Caco-2 (cell line): ENCODE results near the gene UBE2D3. TPM values are rescaled to one million over a fixed set of nuclear protein-coding genes. Genes with fewer than 3 reads are reported as not detected.

Experiments used
- BruUV-seq: library from RNA; stranded (reverse); fragments of 400-500 nt; replicated peaks from 2 replicates; lab custom pipeline; 2021; lab: Mats Ljungman, UMichigan
- CTCF ChIA-PET: fragments of 300-600 bp; sonication (Branson Sonifier 250); formaldehyde crosslinking; loops from one replicate; lab custom pipeline; 2022; ENCODE audit warnings: antibody characterized with exemption; lab: Charles Lee
- POLR2A ChIA-PET: fragments of 300-600 bp; sonication (Branson Sonifier 250); formaldehyde crosslinking; loops from one replicate; lab custom pipeline; 2022; ENCODE audit warnings: antibody characterized with exemption; lab: Charles Lee
- DNase-seq, 2 experiments: peaks; one replicate each; pipeline versions ENCODE4 v3.0.0 to v3.0.0-alpha.2; 2020 to 2022
- H3K27me3 ChIP-seq: replicated peaks from 2 replicates; pipeline ENCODE4 v1.6.0; 2011; ENCODE audit warnings: low read length; ENCODE audit not compliant: control insufficient read depth, insufficient read depth
- H3K36me3 ChIP-seq: 2 replicates; pipeline ENCODE4 v1.5.1; 2011; ENCODE audit warnings: low read length; ENCODE audit not compliant: control insufficient read depth, insufficient read depth
- H3K4me1 ChIP-seq: fragments of 250-450 bp; sonication (Bioruptor Pico); 2 replicates; pipeline ENCODE4 v1.5.1; 2020; ENCODE audit warnings: mild to moderate bottlenecking
- H3K4me3 ChIP-seq: 2 replicates; pipeline ENCODE4 v1.5.1; 2011; ENCODE audit warnings: low read depth, mild to moderate bottlenecking, control low read depth, low read length
- H3K9me3 ChIP-seq: fragments of 250-450 bp; sonication (Bioruptor Pico); 2 replicates; pipeline ENCODE4 v1.5.1; 2020; ENCODE audit warnings: mild to moderate bottlenecking, moderate library complexity
- H3K27ac Mint-ChIP-seq: one replicate; pipeline ENCODE4 v1.8.0; 2022; ENCODE audit warnings: mixed read lengths; ENCODE audit not compliant: unreplicated experiment
- H3K27me3 Mint-ChIP-seq: one replicate; pipeline ENCODE4 v1.8.0; 2022; ENCODE audit warnings: mixed read lengths; ENCODE audit not compliant: insufficient read depth, unreplicated experiment
- H3K36me3 Mint-ChIP-seq: one replicate; pipeline ENCODE4 v1.8.0; 2022; ENCODE audit warnings: mild to moderate bottlenecking, mixed read lengths; ENCODE audit not compliant: insufficient read depth, unreplicated experiment
- H3K4me1 Mint-ChIP-seq: one replicate; pipeline ENCODE4 v1.8.0; 2022; ENCODE audit warnings: low read depth, mixed read lengths; ENCODE audit not compliant: unreplicated experiment
- H3K4me3 Mint-ChIP-seq: one replicate; pipeline ENCODE4 v1.8.0; 2022; ENCODE audit warnings: mild to moderate bottlenecking, moderate library complexity, mixed read lengths; ENCODE audit not compliant: unreplicated experiment
- H3K9me3 Mint-ChIP-seq: one replicate; pipeline ENCODE4 v1.8.0; 2022; ENCODE audit warnings: mixed read lengths; ENCODE audit not compliant: unreplicated experiment
- CTCF ChIP-seq, 2 experiments: fragments of 200-600 bp in 1 of 2; IDR thresholded peaks; 1 replicate in 1 of 2; 2 replicates in 1 of 2; pipeline versions ENCODE4 v1.5.1 to v1.8.0; 2011 to 2022; ENCODE audit warnings: antibody characterized with exemption in 1 of 2, control low read depth in 1 of 2, inconsistent platforms in 1 of 2, low read depth in 1 of 2, low read length in 1 of 2, mild to moderate bottlenecking in 1 of 2, moderate library complexity in 1 of 2; ENCODE audit not compliant: insufficient read depth in 1 of 2, severe bottlenecking in 1 of 2, unreplicated experiment in 1 of 2
- intact Hi-C: fragments of 100-400 bp; cut with micrococcal nuclease; formaldehyde crosslinking; loops from one replicate; pipeline ENCODE4 v1.10.0; 2022; ENCODE audit not compliant: unreplicated experiment
- total RNA-seq: library from RNA; stranded (reverse); gene quantifications from 2 replicates; pipeline ENCODE4 v1.2.3, GENCODE V29; 2022

Gene UBE2D3
- total RNA-seq, 1 experiment from 2014 or later, result 305 TPM

- Histone ChIP-seq H3K4me3 (no peak overlapping the region), H3K36me3 (no peaks in the 10 kb centered on the region), H3K4me1 (0 out of 2 replicates have a peak, but pooled peaks cover 4% of the 10 kb centered on the region), H3K27me3 (no peaks in the 10 kb centered on the region), H3K9me3 (peaks cover 4% of the 10 kb centered on the region; the same call in 1 of the 2 replicates)
- Mint-ChIP-seq H3K4me3 (no peak overlapping the region), H3K9me3 (no peaks in the 10 kb centered on the region), H3K36me3 (peaks cover 50% of the 10 kb centered on the region), H3K4me1 (peaks cover 7% of the 10 kb centered on the region), H3K27ac (no peak overlapping the region), H3K27me3 (no peaks in the 10 kb centered on the region)
- ChIA-PET POLR2A (no interaction called here), CTCF (no interaction called here)
- TSS peak; percentile 3 for BruUV-seq
- intact Hi-C loops, result loop anchor here (2.0 kb wide), 1 partner anchor 29 kb away; the partner anchor contains the start of gene MANBA
- TF ChIP-seq CTCF (IDR thresholded peaks at IDR 0.05; ENCODE audit: insufficient read depth in 1 of 2, low read depth in 1 of 2, low read length in 1 of 2, severe bottlenecking in 1 of 2, unreplicated experiment in 1 of 2), result no peak
- no peak for DNase-seq
These were observed 38.0 kb downstream of the UBE2D3 start for GRCh38 chr4:102789317-102789717.

GRCh38 chr4:102787944-102788343 is 39.4 kb downstream of the UBE2D3 start:
- H3K36me3 ChIP-seq, result no peaks in the 10 kb centered on the region
- Mint-ChIP-seq H3K27ac (no peak overlapping the region), H3K27me3 (no peaks in the 10 kb centered on the region), H3K36me3 (peaks cover 47% of the 10 kb centered on the region), H3K9me3 (no peaks in the 10 kb centered on the region), H3K4me3 (no peak overlapping the region), H3K4me1 (peaks cover 7% of the 10 kb centered on the region)
- 0 out of 2 replicates have a peak, but pooled peaks cover 4% of the 10 kb centered on the region for H3K4me1 ChIP-seq
- no peaks in the 10 kb centered on the region for H3K27me3 ChIP-seq
- intact Hi-C loops, result loop anchor here (2.0 kb wide), 1 partner anchor 27 kb away; the partner anchor contains the start of gene MANBA
- ChIA-PET POLR2A (no interaction called here), CTCF (no interaction called here)
- TF ChIP-seq CTCF (IDR thresholded peaks at IDR 0.05; ENCODE audit: insufficient read depth in 1 of 2, low read depth in 1 of 2, low read length in 1 of 2, severe bottlenecking in 1 of 2, unreplicated experiment in 1 of 2), result no peak
- no peak overlapping the region for H3K4me3 ChIP-seq
- H3K9me3 ChIP-seq, result peaks cover 4% of the 10 kb centered on the region; the same call in 1 of the 2 replicates
- no TSS peak for BruUV-seq
- DNase-seq, result no peak

GRCh38 chr4:102787096-102787881 is 40.1 kb downstream of the UBE2D3 start:
- Mint-ChIP-seq H3K27ac (no peak overlapping the region), H3K27me3 (no peaks in the 10 kb centered on the region), H3K4me3 (no peak overlapping the region), H3K9me3 (no peaks in the 10 kb centered on the region), H3K4me1 (peaks cover 3% of the 10 kb centered on the region), H3K36me3 (peaks cover 42% of the 10 kb centered on the region)
- intact Hi-C loops, result no loop called here
- CTCF ChIA-PET, result no interaction called here
- Histone ChIP-seq H3K27me3 (no peaks in the 10 kb centered on the region), H3K4me3 (no peak overlapping the region), H3K9me3 (peaks cover 4% of the 10 kb centered on the region; the same call in 1 of the 2 replicates), H3K36me3 (no peaks in the 10 kb centered on the region), H3K4me1 (0 out of 2 replicates have a peak, but pooled peaks cover 3% of the 10 kb centered on the region)
- no peak for DNase-seq
- no TSS peak for BruUV-seq
- no peak for TF ChIP-seq CTCF (IDR thresholded peaks at IDR 0.05; ENCODE audit: insufficient read depth in 1 of 2, low read depth in 1 of 2, low read length in 1 of 2, severe bottlenecking in 1 of 2, unreplicated experiment in 1 of 2)
- POLR2A ChIA-PET, result no interaction called here
